Right lobe of liver (tissue), 6 donors: ENCODE data around the gene ERP27. TPM values are rescaled to one million over a fixed set of nuclear protein-coding genes. Genes with fewer than 3 reads are reported as not detected.

Source experiments
- ATAC-seq, 4 donors: fragments of 200-7000 bp; cut with Tn5 transposase; one replicate each; pipeline ENCODE4 v1.9.1; 2020; ENCODE audit warnings: mild to moderate bottlenecking in 4 of 4, moderate library complexity in 4 of 4
- DNase-seq, 3 donors: peaks; one replicate each; pipeline ENCODE4 v3.0.0-alpha.2; 2020
- H3K27ac ChIP-seq, 3 donors: fragments of 200-600 bp; one replicate each; pipeline ENCODE4 v1.8.0; 2022
- H3K27me3 ChIP-seq, 2 donors: fragments of 200-600 bp; one replicate each; pipeline ENCODE4 v1.8.0; 2022
- H3K36me3 ChIP-seq, 4 donors: fragments of 200-600 bp; sonication (generic) in 1 of 4; one replicate each; pipeline versions ENCODE4 v1.5.1 to v1.8.0; 2017 to 2022; ENCODE audit warnings: control low read depth in 1 of 4
- H3K4me1 ChIP-seq, 4 donors: fragments of 200-600 bp; sonication (generic) in 1 of 4; one replicate each; pipeline versions ENCODE4 v1.5.1 to v1.8.0; 2017 to 2022; ENCODE audit warnings: control low read depth in 1 of 4
- H3K4me3 ChIP-seq, 3 donors: fragments of 200-600 bp; one replicate each; pipeline ENCODE4 v1.8.0; 2022
- H3K9me3 ChIP-seq, 4 donors: fragments of 200-600 bp; sonication (generic) in 1 of 4; one replicate each; pipeline versions ENCODE4 v1.5.1 to v1.8.0; 2017 to 2022; ENCODE audit warnings: control low read depth in 1 of 4
- CTCF ChIP-seq, 4 donors: fragments of 200-600 bp in 3 of 4; fragments of 450-650 bp in 1 of 4; IDR thresholded peaks; one replicate each; pipeline versions ENCODE4 v1.5.1 to v1.8.0; 2016 to 2022; ENCODE audit warnings: antibody characterized with exemption in 4 of 4, mild to moderate bottlenecking in 2 of 4
- POLR2A ChIP-seq: fragments of 450-650 bp; IDR thresholded peaks from one replicate; pipeline ENCODE4 v1.6.1; 2017; ENCODE audit warnings: antibody characterized with exemption, mild to moderate bottlenecking
- WGBS: methylation state at CpG from one replicate; pipeline ENCODE4 v1.1.6; 2018; ENCODE audit warnings: low coverage, low lambda C conversion rate; ENCODE audit not compliant: insufficient coverage; ENCODE audit errors: missing lambda C conversion rate; 5-methylcytosine and 5-hydroxymethylcytosine counted together
- intact Hi-C, 2 donors: fragments of 100-400 bp; cut with DNase I; formaldehyde crosslinking; loops; one replicate each; pipeline versions ENCODE4 v1.11.2 to v1.14.1; 2022
- total RNA-seq, 6 experiments: library from RNA; depleted of rRNA in 2 of 6; stranded (reverse); fragments of >200 nt in 2 of 6; fragmentation: NEBNext Ultra II Directional in 3 of 6; extraction: Animal tissue kit (Norgen Biotek cat#: 25700) in 3 of 6; gene quantifications; one replicate each; pipeline versions ENCODE4 v1.1.0 to v1.2.4, GENCODE V29; 2016 to 2023
- donor health status: DM: no; HTN: yes; CAD: no.
- donor health status: DM: no; HTN: no; CAD: no.
- donor health status: DM: no; HTN: no; CAD: no.
- donor health status: DM: no; HTN: yes; CAD: no.
- donor health status: DM: no; HTN: yes; CAD: no.

The ERP27 gene
- total RNA-seq, 6 experiments from 2014 or later, result 0.26 to 1.0 (median 0.39) TPM; not detected in 2

GRCh38 chr12:14871247-14871646 lies 67.1 kb downstream of the ERP27 start:
- intact Hi-C loops, result no loop called here
- Histone ChIP-seq H3K27me3 (no peaks in the 10 kb centered on the region), H3K36me3 (no peaks in the 10 kb centered on the region), H3K4me1 (no peaks in the 10 kb centered on the region), H3K4me3 (no peak overlapping the region), H3K27ac (no peak overlapping the region), H3K9me3 (no peaks in the 10 kb centered on the region)
- DNase-seq (no peak), ATAC-seq (no peak)
- WGBS, result 100% methylated on average over 1 of the region's 1 CpG
- TF ChIP-seq CTCF (IDR thresholded peaks at IDR 0.05) (no peak), POLR2A (no peak)

GRCh38 chr12:14868916-14869506 lies 69.3 kb downstream of the ERP27 start:
- Histone ChIP-seq H3K36me3 (no peaks in the 10 kb centered on the region), H3K27ac (no peak overlapping the region), H3K4me1 (no peaks in the 10 kb centered on the region), H3K4me3 (no peak overlapping the region), H3K27me3 (no peaks in the 10 kb centered on the region), H3K9me3 (no peaks in the 10 kb centered on the region)
- intact Hi-C loops, result no loop called here
- WGBS, result 80% methylated on average over 1 of the region's 3 CpGs
- TF ChIP-seq CTCF (IDR thresholded peaks at IDR 0.05) (no peak), POLR2A (no peak)
- DNase-seq (no peak), ATAC-seq (no peak)

Other genes starting within 250 kb of the ERP27 start
- under 1 TPM in 1 of 6 experiments, not detected in 5; 0.10 TPM for gene GUCY2C, start 241.9 kb downstream of the ERP27 start, total RNA-seq
- gene WBP11, start 135.1 kb downstream of the ERP27 start, total RNA-seq, result 10 to 100 TPM in 4 of 6 experiments, 1 to 10 TPM in 2; 8.6 to 24.9 (median 16.9) TPM
- under 1 TPM; 0.37 to 0.91 (median 0.74) TPM for gene C12orf60, start 134.9 kb downstream of the ERP27 start, total RNA-seq
- under 1 TPM in 5 of 6 experiments, not detected in 1; 0.24 to 0.68 (median 0.40) TPM for gene SMCO3, start 124.4 kb downstream of the ERP27 start, total RNA-seq
- gene ART4, start 95.0 kb downstream of the ERP27 start, total RNA-seq, result 10 to 100 TPM; 19.6 to 43.5 (median 25.1) TPM
- gene MGP, start 52.7 kb downstream of the ERP27 start, total RNA-seq, result 10 to 100 TPM in 2 of 6 experiments, 1 to 10 TPM in 4; 4.7 to 15.1 (median 7.1) TPM
- 10 to 100 TPM; 17.2 to 58.1 (median 31.9) TPM for gene ARHGDIB, start 23.1 kb upstream of the ERP27 start, total RNA-seq
- not detected for gene PDE6H, start 34.5 kb upstream of the ERP27 start, total RNA-seq